HG03457 (cell line): Measurements from ENCODE around the gene PIEZO2.

ENCODE experiments used
- ATAC-seq: cut with Tn5 transposase; IDR thresholded peaks from one replicate; pipeline ENCODE4 v1.9.1; 2021; ENCODE audit warnings: moderate number of reproducible peaks; ENCODE audit not compliant: unreplicated experiment

Gene PIEZO2

GRCh38 chr18:10754128-10754527, 395.2 kb downstream of the PIEZO2 start:
- no peak for ATAC-seq

DNA sequence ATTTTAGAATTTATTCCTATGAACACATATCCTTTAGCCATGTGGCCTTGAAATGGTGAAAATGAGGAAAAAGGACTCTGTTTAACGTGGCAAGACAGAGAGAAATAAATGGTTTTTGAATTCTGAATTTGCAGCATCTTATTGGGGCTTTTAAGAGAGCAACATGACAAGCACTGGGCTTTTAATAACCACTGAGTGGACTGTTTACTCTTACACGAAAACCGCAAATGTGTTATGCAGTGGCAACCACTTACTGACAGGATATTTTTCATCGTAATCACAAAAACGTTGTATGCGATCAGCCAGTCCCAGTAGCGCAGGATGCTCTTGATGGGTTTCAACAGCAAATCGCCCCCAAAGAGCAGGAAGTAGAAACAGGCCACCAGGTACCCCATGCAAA, 397.0 kb downstream of the PIEZO2 start:
- ATAC-seq: no peak

DNA sequence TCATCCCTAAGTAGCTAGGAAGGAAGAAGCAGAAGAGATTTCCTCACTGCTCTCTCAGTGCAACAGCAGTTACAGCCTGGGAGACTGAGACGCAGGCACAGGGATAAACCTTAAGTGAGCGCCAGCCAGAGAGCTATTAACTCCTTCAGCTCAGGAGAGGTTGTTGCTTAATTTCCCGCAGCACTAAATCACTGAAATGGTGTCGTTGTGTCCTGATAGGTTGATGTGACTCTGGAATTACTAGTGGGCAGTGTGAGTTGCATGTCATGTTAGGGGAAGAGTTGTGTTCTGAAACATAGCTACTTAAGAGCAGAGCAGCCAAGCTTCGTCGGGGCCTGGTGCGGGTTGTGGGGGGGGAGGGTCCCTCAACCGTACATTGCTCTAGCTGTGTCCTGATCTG, 397.7 kb downstream of the PIEZO2 start:
- no peak for ATAC-seq

- no peak for ATAC-seq
Measured at GRCh38 chr18:10750191-10751035, 399.0 kb downstream of the PIEZO2 start.

GRCh38 chr18:10748641-10749040, 400.7 kb downstream of the PIEZO2 start:
- ATAC-seq: no peak

DNA sequence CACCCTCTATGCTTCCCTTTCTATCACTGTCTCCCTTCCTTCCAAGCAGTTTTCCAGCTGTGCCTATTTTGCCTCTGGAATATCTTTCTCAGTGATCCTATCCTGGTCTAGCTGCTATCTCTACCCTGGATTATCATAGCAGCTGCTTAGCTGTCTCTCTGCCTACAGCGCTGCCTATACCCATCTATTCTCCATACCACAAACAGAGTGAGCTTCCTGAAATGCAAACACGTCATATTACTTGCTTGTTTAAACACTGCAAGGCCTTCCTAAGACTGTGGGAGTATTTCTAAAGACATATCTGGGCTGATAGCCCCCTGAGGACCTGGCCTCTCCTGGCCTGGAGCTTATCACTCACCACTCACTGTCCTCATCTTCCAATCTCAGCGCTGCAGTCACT, 403.4 kb downstream of the PIEZO2 start:
- ATAC-seq: no peak

DNA sequence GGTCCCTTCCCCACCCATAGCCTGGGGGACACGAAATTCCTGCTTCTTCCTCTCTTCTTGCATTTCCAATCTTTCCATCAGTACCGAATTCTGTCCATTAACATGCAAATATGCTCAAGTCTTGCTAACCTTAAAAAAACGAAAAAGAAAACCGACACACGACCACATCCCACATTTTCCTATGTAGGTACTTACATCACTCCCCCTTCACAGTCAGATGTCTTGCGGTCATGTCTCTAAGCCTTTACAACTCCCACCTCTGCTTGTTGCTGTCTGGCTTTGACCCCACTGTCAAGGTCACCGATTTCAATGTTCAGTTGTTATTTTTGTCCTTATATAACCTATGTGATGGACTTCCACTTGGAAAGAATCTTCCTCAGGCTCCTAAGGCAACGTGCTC, 404.1 kb downstream of the PIEZO2 start:
- ATAC-seq: no peak

DNA sequence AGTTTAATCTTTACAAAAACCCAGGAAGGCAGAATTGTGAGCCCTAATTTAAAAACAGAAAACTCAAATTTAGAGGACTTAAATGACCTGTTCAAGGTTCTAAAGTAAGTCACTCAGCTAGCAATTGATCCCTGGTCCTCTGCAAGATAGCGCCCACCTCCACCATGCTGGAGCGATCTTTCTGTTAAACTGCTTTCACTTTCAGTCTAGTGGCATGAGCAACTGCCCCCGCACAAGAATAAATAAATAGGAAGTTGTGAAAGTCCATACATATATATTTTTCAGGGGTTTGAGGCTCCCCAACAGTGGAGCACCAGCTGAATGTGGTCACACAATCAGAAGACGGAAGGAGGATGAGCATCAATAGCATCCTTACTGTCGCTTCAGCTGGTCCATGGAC, 405.6 kb downstream of the PIEZO2 start:
- no peak for ATAC-seq

DNA sequence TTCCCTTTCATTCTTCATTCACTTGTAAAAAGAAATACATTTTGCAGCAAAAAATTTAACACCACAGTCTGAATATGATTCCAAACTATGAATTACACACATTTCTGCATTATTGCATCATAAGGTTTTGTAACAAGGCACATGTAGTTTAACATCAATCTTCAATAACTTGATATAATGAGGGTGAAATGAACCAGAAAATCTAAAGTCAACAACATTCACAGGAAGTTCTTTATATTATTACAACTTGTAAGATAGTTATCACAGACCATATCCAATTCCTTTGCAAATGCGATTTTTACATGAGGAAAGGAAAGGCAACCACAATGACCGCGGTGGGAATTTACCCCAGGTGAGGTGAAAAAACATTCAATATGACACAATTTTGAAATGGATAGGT, 410.2 kb downstream of the PIEZO2 start:
- ATAC-seq: no peak

DNA sequence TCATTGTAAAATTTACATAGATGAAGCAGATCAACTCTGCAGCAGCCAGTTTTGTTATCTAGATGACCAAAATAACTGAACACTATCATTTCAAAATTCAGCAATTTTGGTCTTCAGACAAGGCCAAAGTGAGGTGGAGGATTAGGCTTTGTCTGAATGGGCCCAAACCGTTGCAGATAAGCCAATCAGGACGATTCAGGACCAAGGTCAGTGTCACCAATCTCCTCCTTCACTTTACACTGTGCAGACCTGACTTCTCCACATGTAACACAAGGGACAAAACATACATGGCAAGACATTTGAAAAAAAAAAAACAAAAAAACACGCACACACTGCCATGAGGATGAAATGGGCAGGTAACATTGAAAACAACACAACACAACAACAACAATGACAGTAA, 412.4 kb downstream of the PIEZO2 start:
- no peak for ATAC-seq

DNA sequence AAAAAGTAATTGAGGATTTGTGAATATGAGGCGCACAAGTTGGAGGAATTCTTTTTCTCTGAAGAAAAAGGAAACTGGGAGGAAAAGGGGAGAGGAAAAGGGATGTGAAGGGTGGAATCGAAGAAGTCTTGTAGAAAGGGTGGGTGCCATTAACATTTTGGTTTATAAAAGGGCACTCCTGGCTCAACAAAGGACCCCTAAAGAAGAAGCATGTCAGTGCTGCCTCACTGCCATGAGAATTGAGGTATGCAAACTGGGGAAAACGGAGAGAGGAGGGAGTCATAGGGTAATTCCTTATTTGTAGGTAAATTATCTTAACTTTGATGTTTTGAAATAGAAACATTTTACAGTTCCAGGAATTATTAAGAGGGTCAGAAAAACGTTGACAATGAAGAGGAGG, 416.4 kb downstream of the PIEZO2 start:
- ATAC-seq: no peak

DNA sequence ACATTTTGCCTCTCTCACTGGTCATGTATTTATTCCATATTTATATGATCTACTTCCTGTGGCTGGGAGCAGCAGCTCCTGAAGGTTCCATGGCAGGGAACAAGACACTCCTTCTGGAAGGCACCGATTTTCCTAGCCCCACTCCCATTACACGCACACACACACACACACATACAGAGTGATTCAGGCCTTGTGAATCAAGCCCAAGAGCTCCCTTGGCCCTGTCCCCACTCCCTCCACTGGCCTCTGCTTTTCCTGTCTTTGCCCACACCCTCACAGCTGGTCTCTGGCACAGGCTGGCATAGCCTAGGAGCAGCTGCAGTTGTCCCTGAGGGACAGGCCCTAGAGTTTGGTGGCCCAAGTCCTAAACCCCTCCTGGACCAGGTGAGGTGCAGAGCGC, 421.9 kb downstream of the PIEZO2 start:
- no peak for ATAC-seq

- no peak for ATAC-seq
Measured at GRCh38 chr18:10726198-10727068, 422.9 kb downstream of the PIEZO2 start.

DNA sequence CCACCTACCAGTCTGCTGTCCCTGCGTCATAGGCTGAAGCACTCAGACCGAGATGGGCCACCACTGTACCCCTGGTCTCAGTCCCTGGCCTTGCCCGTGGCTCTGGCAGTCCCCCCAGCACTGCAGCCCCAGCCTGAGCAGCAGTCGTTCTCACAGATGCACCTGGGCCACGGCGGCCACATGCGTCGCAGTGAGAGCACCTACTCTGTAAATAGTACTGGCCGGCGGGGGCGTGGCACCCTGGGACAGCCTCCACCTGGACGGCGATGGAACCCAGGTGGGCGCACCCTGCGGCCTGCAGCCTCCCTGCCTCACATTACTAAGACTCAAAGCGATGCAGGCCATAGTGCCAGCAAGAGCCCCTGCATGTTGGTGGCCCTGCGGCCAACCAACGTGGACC, 424.7 kb downstream of the PIEZO2 start:
- no peak for ATAC-seq

DNA sequence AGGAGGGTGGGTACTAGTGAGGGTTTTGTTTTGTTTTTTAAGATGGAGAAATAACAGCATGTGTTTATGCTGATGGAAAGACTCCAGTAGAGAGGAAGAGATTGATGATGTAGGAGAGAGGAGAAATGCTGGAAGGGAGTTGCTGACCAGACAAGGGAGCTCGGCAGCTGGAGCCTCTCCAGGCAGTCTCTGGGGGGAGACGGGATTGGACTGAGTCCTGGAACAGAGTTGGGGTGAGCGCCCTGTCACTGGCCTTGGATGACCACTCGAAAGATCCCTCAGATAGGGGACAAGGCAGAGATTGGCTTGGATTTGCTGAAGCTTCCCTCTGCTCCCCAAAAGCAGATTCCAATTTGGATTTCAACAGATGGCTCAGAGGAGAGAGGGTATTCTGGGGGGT, 425.9 kb downstream of the PIEZO2 start:
- no peak for ATAC-seq

GRCh38 chr18:10718809-10719208, 430.6 kb downstream of the PIEZO2 start:
- no peak for ATAC-seq

GRCh38 chr18:10715791-10716190, 433.6 kb downstream of the PIEZO2 start:
- no peak for ATAC-seq

DNA sequence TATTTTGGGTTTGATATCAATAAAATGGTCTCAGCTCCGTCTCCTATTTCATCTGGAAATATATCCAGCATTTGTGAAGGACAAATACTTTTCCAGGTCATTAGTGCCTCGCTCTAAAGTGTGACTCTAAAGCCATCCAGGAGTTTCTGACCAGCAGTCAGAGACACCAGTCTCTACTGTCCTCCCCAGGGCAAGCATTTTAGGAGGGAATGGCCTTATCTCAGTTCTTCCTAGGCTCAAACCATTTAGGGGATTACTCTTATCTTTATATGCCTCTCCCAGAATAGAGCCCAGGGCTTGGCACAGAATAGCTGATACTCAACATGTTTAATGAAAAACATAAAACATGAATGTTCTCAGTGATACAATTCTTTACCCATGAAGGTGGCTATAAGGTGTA, 436.0 kb downstream of the PIEZO2 start:
- ATAC-seq: no peak

GRCh38 chr18:10707294-10707693, 442.1 kb downstream of the PIEZO2 start:
- ATAC-seq: no peak

DNA sequence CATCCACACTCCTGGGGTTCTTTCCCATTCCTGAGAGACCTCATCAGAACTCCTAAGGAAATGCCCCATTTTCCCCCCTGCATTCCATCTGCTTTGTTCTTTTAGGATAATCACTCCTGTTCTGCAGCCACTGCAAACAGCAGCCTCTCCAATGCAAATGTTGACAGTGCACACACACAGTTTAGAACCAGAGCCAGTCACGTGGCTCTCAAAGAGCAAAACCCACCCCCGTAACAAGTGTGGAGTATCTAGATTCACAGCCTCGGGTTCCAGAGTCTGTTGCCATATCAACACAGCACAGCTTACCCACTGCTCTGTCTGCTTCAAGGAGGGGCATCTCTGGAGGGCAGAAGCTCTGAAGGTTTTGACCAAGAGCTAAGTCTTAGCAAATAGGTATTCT, 443.6 kb downstream of the PIEZO2 start:
- ATAC-seq: no peak

DNA sequence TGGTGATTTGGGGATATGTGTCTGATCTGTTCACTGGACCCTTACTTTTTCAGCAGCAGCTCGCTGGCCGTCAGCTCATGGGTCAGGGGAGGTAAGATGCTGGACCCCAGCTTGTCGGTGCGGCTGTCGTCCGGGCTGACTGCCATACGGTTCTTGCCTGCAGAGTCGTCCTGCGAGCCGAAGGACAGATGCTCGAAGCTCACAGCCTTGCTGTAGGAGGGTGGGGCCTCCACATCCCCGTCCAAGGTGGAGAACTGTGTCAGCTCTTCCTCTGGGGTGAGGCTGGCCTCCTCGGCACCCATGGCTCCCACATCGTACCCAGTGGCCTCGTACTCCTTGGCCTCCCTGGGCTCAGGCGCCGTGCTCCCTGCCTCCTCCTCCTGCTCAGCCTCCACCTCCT, 444.1 kb downstream of the PIEZO2 start:
- ATAC-seq: no peak

DNA sequence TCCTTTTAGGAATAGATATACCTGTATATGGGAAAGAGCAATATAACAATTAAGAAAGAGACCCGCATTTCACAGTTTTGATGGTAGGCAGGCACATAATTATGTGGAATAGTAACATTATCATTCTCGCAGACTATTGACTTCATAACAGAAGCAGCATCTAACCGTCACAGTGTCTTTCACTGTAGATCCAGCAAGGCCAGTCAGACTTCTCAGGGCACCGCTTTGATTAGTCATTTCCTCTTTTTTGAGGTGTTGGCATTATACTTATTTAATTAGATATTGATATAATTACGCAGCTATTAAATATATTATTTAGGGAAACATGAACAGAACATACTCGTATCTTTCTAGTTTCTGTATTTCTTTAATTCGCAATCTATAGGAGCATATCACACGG, 447.2 kb downstream of the PIEZO2 start:
- no peak for ATAC-seq
